ENCODE data around the gene ARHGAP1.

ARHGAP1 gene

DNA sequence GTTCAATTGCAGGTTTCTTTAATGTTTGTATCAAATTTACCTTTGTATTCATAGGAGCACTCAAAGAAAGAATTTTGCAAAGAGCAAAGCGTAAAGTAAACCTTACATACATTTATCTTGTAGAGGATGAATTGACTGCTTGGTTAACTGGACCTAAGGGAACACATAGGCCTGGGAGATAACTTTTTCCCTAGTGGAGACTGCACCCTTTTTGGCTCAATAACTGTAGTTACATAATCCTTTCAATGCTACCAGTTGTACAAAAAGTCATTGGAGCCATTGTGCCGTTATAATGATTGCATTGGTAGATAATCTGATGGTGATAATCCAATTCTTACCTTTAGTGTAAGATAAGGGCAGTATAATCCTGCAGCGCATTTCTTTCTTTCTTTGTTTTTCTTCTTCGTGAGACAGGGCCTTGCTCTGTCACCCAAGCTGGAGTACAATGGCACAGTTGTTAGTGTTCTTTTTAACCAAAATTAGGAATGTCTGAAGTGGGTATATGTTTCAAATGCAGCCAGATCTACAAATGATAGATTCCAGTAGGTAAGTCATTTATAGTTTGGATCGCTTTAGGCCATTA, 64.8 kb downstream of the ARHGAP1 start:
- DNase-seq: no peak

DNA sequence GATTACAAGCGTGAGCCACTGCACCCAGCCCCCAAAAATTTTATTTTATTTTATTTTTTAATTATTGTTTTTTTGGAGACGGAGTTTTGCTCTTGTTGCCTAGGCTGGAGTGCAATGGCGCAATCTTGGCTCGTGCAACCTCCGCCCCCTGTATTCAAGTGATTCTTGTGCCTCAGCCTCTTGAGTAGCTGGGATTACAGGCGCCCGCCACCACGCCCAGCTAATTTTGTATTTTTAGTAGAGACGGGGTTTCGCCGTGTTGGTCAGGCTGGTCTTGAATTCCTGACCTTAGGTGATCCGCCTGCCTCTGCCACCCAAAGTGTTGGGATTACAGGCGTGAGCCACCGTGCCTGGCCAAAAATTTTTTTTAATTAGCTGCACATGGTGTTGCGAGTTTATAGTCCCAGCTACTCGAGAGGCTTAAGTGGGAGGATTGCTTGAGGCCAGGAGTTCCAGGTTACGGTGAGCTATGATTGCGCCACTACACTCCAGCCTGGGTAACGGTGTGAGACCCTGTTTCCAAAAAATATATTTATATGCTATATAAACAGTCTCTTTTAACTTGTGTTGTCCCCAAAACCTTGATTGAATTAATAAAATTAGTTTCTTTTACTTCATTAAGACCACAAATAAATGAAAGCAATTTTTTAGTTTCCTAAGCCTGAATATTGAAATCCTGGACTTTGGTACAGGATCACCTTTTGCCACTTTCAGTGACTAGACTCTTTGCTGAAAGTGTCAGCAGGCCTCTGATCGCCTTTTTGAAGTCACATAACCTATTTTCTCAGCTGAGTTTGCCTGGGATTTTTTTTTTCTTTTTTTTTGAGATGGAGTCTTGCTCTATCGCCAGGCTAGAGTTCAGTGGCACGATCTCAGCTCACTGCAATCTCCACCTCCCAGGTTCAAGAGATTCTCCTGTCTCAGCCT, 66.9 kb downstream of the ARHGAP1 start:
- DNase-seq: no peak

DNA sequence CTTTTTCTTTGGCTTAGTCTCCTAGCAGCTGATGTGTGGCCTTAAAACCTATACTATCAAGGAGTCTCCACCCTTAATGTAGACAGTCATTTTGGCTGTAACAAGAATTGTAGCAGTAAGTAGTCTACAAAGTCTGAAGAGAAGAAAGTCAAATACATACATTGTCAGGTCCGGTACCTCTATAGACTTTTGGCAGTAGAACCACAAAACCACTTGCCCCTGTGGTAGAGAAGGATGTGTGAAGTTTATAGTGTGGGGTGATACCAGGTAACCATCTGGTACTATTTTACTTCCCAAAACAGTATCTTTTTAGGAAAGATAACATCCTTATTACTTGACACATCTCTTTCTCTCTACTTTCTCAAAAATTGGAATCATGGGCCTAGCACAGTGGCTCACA, 67.9 kb downstream of the ARHGAP1 start:
- no peak for DNase-seq

DNA sequence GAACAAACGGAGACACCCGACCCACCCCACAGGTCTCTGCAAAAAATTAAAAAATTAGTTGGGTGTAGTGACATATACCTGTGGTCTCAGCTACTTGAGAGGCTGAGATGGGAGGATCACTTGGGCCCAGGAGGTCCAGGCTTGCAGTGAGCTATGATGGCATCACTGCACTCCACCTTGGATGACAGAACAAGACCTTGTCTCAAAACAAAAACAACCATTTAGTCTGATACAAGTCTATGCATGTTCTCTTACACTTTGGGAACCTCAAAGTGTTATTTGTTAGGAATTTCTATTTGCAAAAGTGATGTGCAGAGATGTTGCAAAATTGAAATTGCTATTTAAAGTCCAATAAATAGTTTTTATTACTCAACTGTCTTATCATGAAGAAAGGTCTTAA, 68.7 kb downstream of the ARHGAP1 start:
- DNase-seq: no peak

DNA sequence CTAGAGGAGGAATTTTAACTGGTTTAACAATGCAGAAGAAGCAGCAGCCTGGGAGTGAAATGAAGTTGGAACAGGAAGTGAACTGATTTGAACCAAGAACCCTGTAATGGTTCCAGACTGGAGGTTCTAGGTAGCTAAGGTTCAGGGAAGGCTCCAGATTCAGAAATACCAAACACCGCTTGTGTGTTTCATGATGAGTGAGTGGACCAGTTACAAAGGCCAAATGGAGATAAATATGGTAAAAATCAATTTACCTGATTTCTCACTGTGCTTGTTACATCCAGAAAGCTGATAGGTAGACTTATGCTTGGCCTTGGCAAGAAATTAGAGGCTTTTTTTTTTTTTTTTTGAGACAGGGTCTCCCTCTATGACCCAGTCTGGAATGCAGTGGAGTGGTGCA, 70.2 kb downstream of the ARHGAP1 start:
- no peak for DNase-seq

DNA sequence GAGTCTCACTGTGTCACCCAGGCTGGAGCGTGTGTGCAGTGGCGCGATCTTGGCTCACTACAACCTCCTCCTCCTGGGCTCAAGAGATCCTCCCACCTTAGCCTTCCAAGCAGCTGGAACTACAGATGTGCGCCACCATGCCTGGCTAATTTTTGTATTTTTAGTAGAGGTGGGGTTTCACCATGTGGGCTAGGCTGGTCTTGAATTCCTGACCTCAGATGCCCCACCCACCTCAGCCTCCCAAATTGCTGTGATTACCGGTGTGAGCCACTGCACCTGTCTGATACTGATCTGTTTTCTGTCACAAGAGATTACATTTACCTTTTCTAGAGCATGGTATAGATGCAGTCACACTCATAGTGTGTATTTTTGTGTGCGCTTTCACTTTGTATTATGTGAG, 71.5 kb downstream of the ARHGAP1 start:
- no peak for DNase-seq

Data from CD4-positive, alpha-beta T cell treated with Interleukin-12 subunit alpha and Interleukin-12 subunit beta, for 1 hour (primary cell).